B cell (primary cell): ENCODE results near the gene DOCK1. TPM values are rescaled to one million over a fixed set of nuclear protein-coding genes. Genes with fewer than 3 reads are reported as not detected.

Experiments
- ATAC-seq: fragments of 200-7000 bp; cut with Tn5 transposase; one replicate; pipeline ENCODE4 v1.10.0; 2021; ENCODE audit warnings: low read depth, mild to moderate bottlenecking, moderate number of reproducible peaks, moderate library complexity
- CTCF ChIA-PET: fragments of 350-600 bp; sonication (Branson Sonifier 250); formaldehyde crosslinking; loops from one replicate; lab custom pipeline; 2021; ENCODE audit warnings: antibody characterized with exemption, inconsistent platforms; lab: Charles Lee
- POLR2A ChIA-PET: fragments of 350-600 bp; sonication (Branson Sonifier 250); formaldehyde crosslinking; loops from one replicate; lab custom pipeline; 2021; ENCODE audit warnings: antibody characterized with exemption; lab: Charles Lee
- DNase-seq: peaks from one replicate; pipeline ENCODE4 v3.0.0; 2013
- H2AFZ ChIP-seq: 2 replicates; pipeline ENCODE4 v1.6.1; 2012; ENCODE audit warnings: mild to moderate bottlenecking, low read depth, low read length; ENCODE audit not compliant: insufficient read depth, poor library complexity, severe bottlenecking
- H3K27ac ChIP-seq, 2 donors: 1 replicate in 1 of 2; 2 replicates in 1 of 2; pipeline ENCODE4 v1.5.1; 2012 to 2013; ENCODE audit warnings: low read length in 2 of 2, mild to moderate bottlenecking in 2 of 2, moderate library complexity in 1 of 2
- H3K27me3 ChIP-seq, 4 experiments: fragments of 200-600 bp in 1 of 4; sonication (generic) in 1 of 4; replicated peaks in 1 of 4; 1 replicate in 2 of 4; 2 replicates in 2 of 4; pipeline versions ENCODE4 v1.6.1 to v1.7.0; 2013 to 2016; ENCODE audit warnings: low read length in 3 of 4, mild to moderate bottlenecking in 2 of 4, mixed read lengths in 1 of 4, moderate library complexity in 1 of 4; ENCODE audit not compliant: insufficient read depth in 4 of 4, control insufficient read depth in 3 of 4; ENCODE audit errors: control extremely low read depth in 1 of 4
- H3K36me3 ChIP-seq, 2 experiments: replicated peaks in 1 of 2; 1 replicate in 1 of 2; 2 replicates in 1 of 2; pipeline versions ENCODE4 v1.6.1 to v1.7.1; 2013; ENCODE audit warnings: low read length in 1 of 2; ENCODE audit not compliant: insufficient read depth in 2 of 2, control insufficient read depth in 1 of 2; ENCODE audit errors: control extremely low read depth in 1 of 2, extremely low read depth in 1 of 2
- H3K4me1 ChIP-seq, 2 donors: fragments of 200-600 bp in 1 of 2; sonication (generic) in 1 of 2; 1 replicate in 1 of 2; 2 replicates in 1 of 2; pipeline versions ENCODE4 v1.5.1 to v1.6.1; 2013 to 2017; ENCODE audit warnings: low read length in 2 of 2; ENCODE audit not compliant: control insufficient read depth in 2 of 2, insufficient read depth in 2 of 2
- H3K4me2 ChIP-seq: replicated peaks from 2 replicates; pipeline ENCODE3; 2012; ENCODE audit warnings: mild to moderate bottlenecking, low read depth, low read length; ENCODE audit not compliant: poor library complexity, severe bottlenecking
- H3K4me3 ChIP-seq, 5 experiments: fragments of 200-600 bp in 1 of 5; sonication (generic) in 1 of 5; 1 replicate in 3 of 5; 2 replicates in 2 of 5; pipeline versions ENCODE4 v1.5.1 to v1.7.0; 2011 to 2016; ENCODE audit warnings: low read length in 4 of 5, mild to moderate bottlenecking in 4 of 5, low read depth in 2 of 5, control low read depth in 1 of 5, moderate library complexity in 1 of 5; ENCODE audit not compliant: insufficient read depth in 1 of 5; ENCODE audit errors: control extremely low read depth in 1 of 5, extremely low read depth in 1 of 5
- H3K79me2 ChIP-seq: fragments of 200-600 bp; sonication (generic); one replicate; pipeline ENCODE4 v1.6.0; 2016; ENCODE audit warnings: low read length; ENCODE audit not compliant: control insufficient read depth, insufficient read depth
- H3K9ac ChIP-seq: fragments of 200-600 bp; sonication (generic); 2 replicates; pipeline ENCODE4 v1.6.1; 2017; ENCODE audit warnings: mild to moderate bottlenecking, low read length, moderate library complexity
- H3K9me3 ChIP-seq, 3 donors: one replicate each; pipeline versions ENCODE4 v1.6.1 to v1.7.1; 2013; ENCODE audit warnings: low read length in 2 of 3; ENCODE audit not compliant: control insufficient read depth in 2 of 3, insufficient read depth in 1 of 3; ENCODE audit errors: control extremely low read depth in 1 of 3
- H4K20me1 ChIP-seq: 2 replicates; pipeline ENCODE4 v1.6.0; 2012; ENCODE audit warnings: mild to moderate bottlenecking, low read length; ENCODE audit not compliant: insufficient read depth, control insufficient read depth, poor library complexity, severe bottlenecking
- H3K27ac Mint-ChIP-seq: one replicate; pipeline ENCODE4 v1.8.0; 2021; ENCODE audit warnings: mixed read lengths
- H3K27me3 Mint-ChIP-seq: one replicate; pipeline ENCODE4 v1.8.0; 2021; ENCODE audit warnings: mixed read lengths
- H3K4me1 Mint-ChIP-seq: one replicate; pipeline ENCODE4 v1.8.0; 2021; ENCODE audit warnings: mixed read lengths
- H3K4me3 Mint-ChIP-seq: one replicate; pipeline ENCODE4 v1.8.0; 2021; ENCODE audit warnings: mixed read lengths
- H3K9me3 Mint-ChIP-seq: one replicate; pipeline ENCODE4 v1.8.0; 2022; ENCODE audit warnings: mixed read lengths; ENCODE audit not compliant: insufficient read depth
- EZH2 ChIP-seq: IDR thresholded peaks from 2 replicates; pipeline ENCODE4 v1.6.1; 2012; ENCODE audit warnings: borderline replicate concordance, low read depth, mild to moderate bottlenecking, moderate library complexity, low read length; ENCODE audit not compliant: insufficient read depth, poor library complexity, severe bottlenecking
- WGBS: methylation state at CpG from one replicate; pipeline ENCODE4 v1.1.5; 2013; ENCODE audit warnings: missing lambda C conversion rate; ENCODE audit not compliant: insufficient coverage; 5-methylcytosine and 5-hydroxymethylcytosine counted together
- intact Hi-C: fragments of 100-400 bp; cut with micrococcal nuclease; formaldehyde crosslinking; loops from one replicate; pipeline ENCODE4 v1.10.0; 2022
- polyA plus RNA-seq: library from polyadenylated mRNA; depleted of rRNA; stranded (reverse); fragments of >200 nt; gene quantifications from 2 replicates; pipeline ENCODE4 v1.2.3, GENCODE V29; 2012
- total RNA-seq, 2 donors: library from RNA; stranded (reverse); fragments of 120-200 nt in 1 of 2; gene quantifications; 1 replicate in 1 of 2; 2 replicates in 1 of 2; pipeline versions ENCODE4 v1.2.3 to v1.2.4, GENCODE V29; 2013 to 2022
- TF ChIP-seq, protein P1 (sequence below): fragments of 200-600 bp; IDR thresholded peaks from one replicate; pipeline ENCODE4 v1.8.0; 2022; ENCODE audit warnings: antibody characterized with exemption, mild to moderate bottlenecking

Gene DOCK1
- total and polyA plus RNA-seq, 2 donors (not counting 1 experiment from before 2014, with no cell fraction given): not detected

DNA sequence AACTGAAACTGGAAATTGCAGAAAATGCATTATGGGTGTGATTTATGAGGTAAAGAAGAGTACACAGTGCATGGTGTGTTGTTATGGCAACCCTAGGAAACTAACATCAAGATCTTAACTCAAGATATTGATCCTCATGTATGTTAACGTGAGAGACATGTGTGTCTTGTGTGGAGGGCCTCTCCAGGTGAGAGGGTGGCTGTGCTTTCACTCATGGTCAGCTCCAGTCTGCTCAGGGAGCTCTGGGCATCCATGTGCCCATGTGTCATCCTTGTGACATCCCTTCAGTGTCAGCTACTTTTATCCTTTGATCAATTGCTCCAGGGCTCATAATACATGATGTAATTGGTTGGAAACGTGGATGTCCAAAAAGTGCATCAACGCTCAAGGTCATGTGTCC is 316.1 kb downstream of the DOCK1 start:
- H3K4me3 ChIP-seq: no peak overlapping the region
- H3K9ac ChIP-seq: no peak overlapping the region
- Mint-ChIP-seq H3K9me3 (peaks cover 2% of the 10 kb centered on the region), H3K27ac (no peak overlapping the region), H3K4me1 (no peaks in the 10 kb centered on the region), H3K27me3 (no peaks in the 10 kb centered on the region), H3K4me3 (no peak overlapping the region)
- H3K27ac ChIP-seq: no peak overlapping the region
- POLR2A ChIA-PET: no interaction called here
- no peak for TF ChIP-seq EZH2
- TF ChIP-seq, protein P1, sequence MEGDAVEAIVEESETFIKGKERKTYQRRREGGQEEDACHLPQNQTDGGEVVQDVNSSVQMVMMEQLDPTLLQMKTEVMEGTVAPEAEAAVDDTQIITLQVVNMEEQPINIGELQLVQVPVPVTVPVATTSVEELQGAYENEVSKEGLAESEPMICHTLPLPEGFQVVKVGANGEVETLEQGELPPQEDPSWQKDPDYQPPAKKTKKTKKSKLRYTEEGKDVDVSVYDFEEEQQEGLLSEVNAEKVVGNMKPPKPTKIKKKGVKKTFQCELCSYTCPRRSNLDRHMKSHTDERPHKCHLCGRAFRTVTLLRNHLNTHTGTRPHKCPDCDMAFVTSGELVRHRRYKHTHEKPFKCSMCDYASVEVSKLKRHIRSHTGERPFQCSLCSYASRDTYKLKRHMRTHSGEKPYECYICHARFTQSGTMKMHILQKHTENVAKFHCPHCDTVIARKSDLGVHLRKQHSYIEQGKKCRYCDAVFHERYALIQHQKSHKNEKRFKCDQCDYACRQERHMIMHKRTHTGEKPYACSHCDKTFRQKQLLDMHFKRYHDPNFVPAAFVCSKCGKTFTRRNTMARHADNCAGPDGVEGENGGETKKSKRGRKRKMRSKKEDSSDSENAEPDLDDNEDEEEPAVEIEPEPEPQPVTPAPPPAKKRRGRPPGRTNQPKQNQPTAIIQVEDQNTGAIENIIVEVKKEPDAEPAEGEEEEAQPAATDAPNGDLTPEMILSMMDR: no peak
- DNase-seq: no peak
- H2AFZ ChIP-seq: no peak overlapping the region
- no peaks in the 10 kb centered on the region for H4K20me1 ChIP-seq
- CTCF ChIA-PET: no interaction called here
- H3K4me1 ChIP-seq: no peaks in the 10 kb centered on the region
- ATAC-seq: no peak
- H3K27me3 ChIP-seq: no peaks in the 10 kb centered on the region
- intact Hi-C loops: no loop called here
- no peak overlapping the region for H3K4me2 ChIP-seq
- no peaks in the 10 kb centered on the region for H3K79me2 ChIP-seq
- no peaks in the 10 kb centered on the region for H3K36me3 ChIP-seq
- WGBS: 94% methylated on average over 2 of the region's 3 CpGs
- no peaks in the 10 kb centered on the region for H3K9me3 ChIP-seq

DNA sequence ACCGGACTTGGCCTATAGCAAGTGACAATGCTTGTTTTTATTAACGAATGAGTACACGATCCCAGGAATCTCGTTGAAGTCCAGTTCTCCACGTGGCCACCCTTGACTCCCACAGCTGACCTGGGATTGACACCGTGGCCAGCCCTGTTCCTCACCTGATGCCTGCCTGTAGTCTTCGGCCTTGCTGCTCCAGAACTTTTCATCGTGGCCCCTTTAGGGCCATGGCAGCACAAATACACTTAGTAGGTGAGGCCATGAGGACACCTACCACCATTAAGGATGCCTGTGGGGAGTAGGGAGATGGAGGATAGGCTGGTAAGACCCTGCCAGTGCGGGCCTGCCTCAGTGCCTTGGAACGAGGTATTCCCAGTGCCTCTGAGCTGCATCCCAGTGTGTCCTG is 321.8 kb downstream of the DOCK1 start:
- 90% methylated on average over 8 of the region's 10 CpGs for WGBS
- ChIA-PET CTCF (no interaction called here), POLR2A (no interaction called here)
- DNase-seq (no peak), ATAC-seq (no peak)
- H2AFZ ChIP-seq: no peak overlapping the region
- Mint-ChIP-seq H3K9me3 (no peaks in the 10 kb centered on the region), H3K4me1 (no peaks in the 10 kb centered on the region), H3K27ac (no peak overlapping the region), H3K4me3 (no peak overlapping the region), H3K27me3 (no peaks in the 10 kb centered on the region)
- H3K4me3 ChIP-seq: no peak overlapping the region
- H3K4me1 ChIP-seq: no peaks in the 10 kb centered on the region
- no peaks in the 10 kb centered on the region for H4K20me1 ChIP-seq
- no peak overlapping the region for H3K27ac ChIP-seq
- no peak overlapping the region for H3K9ac ChIP-seq
- H3K79me2 ChIP-seq: no peaks in the 10 kb centered on the region
- H3K9me3 ChIP-seq: peaks cover 0 to 8% (median 0%) of the 10 kb centered on the region in 3 donors
- intact Hi-C loops: no loop called here
- no peak for TF ChIP-seq EZH2
- TF ChIP-seq, protein P1: no peak
- H3K4me2 ChIP-seq: no peak overlapping the region
- no peaks in the 10 kb centered on the region for H3K27me3 ChIP-seq
- H3K36me3 ChIP-seq: no peaks in the 10 kb centered on the region
